HL-60 (cell line): Measurements from ENCODE around the gene CERKL.

ENCODE experiments used
- DNase-seq, 2 experiments: peaks; one replicate each; pipeline ENCODE4 v3.0.0-alpha.2; 2010 to 2020; ENCODE audit warnings: low read depth in 1 of 2, low spot score in 1 of 2
- H3K27ac ChIP-seq: fragments of 250-450 bp; sonication (Bioruptor Pico); replicated peaks from 2 replicates; pipeline ENCODE4 v1.5.1; 2020; ENCODE audit warnings: mild to moderate bottlenecking, moderate library complexity
- H3K27me3 ChIP-seq: fragments of 250-450 bp; sonication (Bioruptor Pico); 2 replicates; pipeline ENCODE4 v1.5.1; 2021; ENCODE audit warnings: mild to moderate bottlenecking, moderate library complexity; ENCODE audit not compliant: insufficient read depth, poor library complexity, severe bottlenecking
- H3K4me3 ChIP-seq: replicated peaks from 2 replicates; pipeline ENCODE4 v1.5.1; 2011; ENCODE audit warnings: mild to moderate bottlenecking, control low read depth, low read length; ENCODE audit not compliant: insufficient read depth
- CTCF ChIP-seq: IDR thresholded peaks from one replicate; pipeline ENCODE4 v1.5.1; 2011; ENCODE audit warnings: low read length, control low read depth, inconsistent platforms; ENCODE audit not compliant: insufficient read depth
- GABPA ChIP-seq: IDR thresholded peaks from 2 replicates; pipeline ENCODE4 v1.6.1; 2012; ENCODE audit warnings: low read depth
- POLR2AphosphoS5 ChIP-seq: IDR thresholded peaks from 2 replicates; pipeline ENCODE4 v1.6.1; 2012; ENCODE audit warnings: low read depth
- REST ChIP-seq: IDR thresholded peaks from 2 replicates; pipeline ENCODE4 v1.6.1; 2012; ENCODE audit warnings: low read depth; ENCODE audit not compliant: insufficient replicate concordance
- SPI1 ChIP-seq: IDR thresholded peaks from 2 replicates; pipeline ENCODE4 v1.6.1; 2012; ENCODE audit warnings: low read depth, mild to moderate bottlenecking, borderline replicate concordance

The CERKL gene

GRCh38 chr2:181683518-181684453 is 26.9 kb upstream of the CERKL start:
- no peak for DNase-seq
- TF ChIP-seq GABPA: no peak
- no peak for TF ChIP-seq CTCF
- TF ChIP-seq REST: no peak
- no peak for TF ChIP-seq POLR2AphosphoS5
- H3K27me3 ChIP-seq: peaks cover 67% of the 10 kb centered on the region
- H3K4me3 ChIP-seq: no peak overlapping the region
- no peak overlapping the region for H3K27ac ChIP-seq

GRCh38 chr2:181682795-181683517 is 26.1 kb upstream of the CERKL start:
- no peak for DNase-seq
- Histone ChIP-seq H3K4me3 (no peak overlapping the region), H3K27me3 (peaks cover 75% of the 10 kb centered on the region), H3K27ac (no peak overlapping the region)
- no peak for TF ChIP-seq SPI1
- TF ChIP-seq GABPA: no peak
- no peak for TF ChIP-seq CTCF

DNA sequence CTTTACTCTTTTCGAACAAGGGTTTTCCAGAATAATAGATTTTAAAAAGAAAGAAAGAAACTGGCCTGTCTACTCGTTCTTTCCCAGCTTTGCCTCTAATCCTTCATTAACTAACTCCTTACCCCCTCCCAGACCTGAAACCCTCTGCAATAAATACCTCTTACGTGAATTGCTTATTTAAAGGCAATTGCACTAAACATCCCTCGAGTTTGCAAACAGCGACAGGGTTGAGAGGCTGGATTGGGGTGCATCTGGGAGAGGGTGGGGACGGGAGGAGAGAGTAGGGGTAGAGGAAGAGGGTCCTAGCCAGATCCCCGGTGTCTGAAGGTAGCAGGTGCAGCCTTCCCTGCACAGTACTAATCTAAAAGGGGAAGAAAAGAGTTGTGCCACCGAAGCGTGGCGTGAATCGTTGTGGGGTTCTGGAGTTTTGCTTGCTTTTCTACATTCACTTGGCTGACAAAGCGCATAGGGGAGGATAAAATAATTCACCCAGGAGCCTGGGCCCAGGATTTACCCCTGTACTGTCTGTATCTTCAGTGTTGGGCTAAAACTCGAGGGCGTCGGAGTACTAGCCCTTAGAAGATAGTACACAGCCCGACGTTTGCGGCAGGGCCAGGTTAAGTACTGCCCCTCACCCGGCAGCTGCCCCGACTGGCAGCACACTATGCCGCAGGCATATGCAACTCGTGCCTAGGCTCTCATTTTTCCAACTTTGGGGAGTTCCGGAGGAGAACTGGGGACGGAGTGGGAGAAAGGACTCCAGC is 25.3 kb upstream of the CERKL start:
- H3K4me3 ChIP-seq: no peak overlapping the region
- H3K27ac ChIP-seq: no peak overlapping the region
- H3K27me3 ChIP-seq: peaks cover 75% of the 10 kb centered on the region
- no peak for TF ChIP-seq CTCF
- TF ChIP-seq REST: no peak
- no peak for TF ChIP-seq SPI1
- no peak for TF ChIP-seq GABPA
- TF ChIP-seq POLR2AphosphoS5: no peak
- DNase-seq: no peak
